Measurements from ENCODE around the gene MLANA. TPM values are rescaled to one million over a fixed set of nuclear protein-coding genes. Genes with fewer than 3 reads are reported as not detected.

MLANA gene
- not detected for polyA plus RNA-seq (2013, experiment 1 of 2)
- not detected for polyA plus RNA-seq (2013, experiment 2 of 2)

GRCh38 chr9:5890641-5891040 lies at the start of gene MLANA:
MLANA (plus strand) TSS chr9:5890889; CDS start chr9:5892475, 1,586 bp downstream.
- Histone ChIP-seq H3K36me3 (ENCODE audit: insufficient read depth, low read length) (no peaks in the 10 kb centered on the region), H3K27me3 (ENCODE audit: insufficient read depth, low read length) (no peaks in the 10 kb centered on the region), H3K9ac (ENCODE audit: low read depth, low read length) (no peak within 1 kb of the TSS), H3K4me3 (ENCODE audit: low read length) (no peak within 1 kb of the TSS), H3K9me3 (ENCODE audit: insufficient read depth, low read depth, low read length) (no peaks in the 10 kb centered on the region), H3K4me1 (ENCODE audit: insufficient read depth, low read length) (0 out of 2 replicates have a peak, but pooled peaks cover 3% of the 10 kb centered on the region), H3K27ac (ENCODE audit: low read depth, low read length) (no peak within 1 kb of the TSS)
- 94% methylated on average over 9 of the region's 9 CpGs for WGBS

- H3K9me3 ChIP-seq (ENCODE audit: insufficient read depth, low read depth, low read length) = no peaks in the 10 kb centered on the region
- no peak overlapping the region for H3K9ac ChIP-seq (ENCODE audit: low read depth, low read length)
- no peaks in the 10 kb centered on the region for H3K27me3 ChIP-seq (ENCODE audit: insufficient read depth, low read length)
- H3K36me3 ChIP-seq (ENCODE audit: insufficient read depth, low read length) = no peaks in the 10 kb centered on the region
- no peak overlapping the region for H3K27ac ChIP-seq (ENCODE audit: low read depth, low read length)
- 96% methylated on average over 10 of the region's 12 CpGs for WGBS
- no peak overlapping the region for H3K4me3 ChIP-seq (ENCODE audit: low read length)
- peaks cover 18% of the 10 kb centered on the region for H3K4me1 ChIP-seq (ENCODE audit: insufficient read depth, low read length)
These were observed 48.7 kb upstream of the MLANA start for GRCh38 chr9:5841771-5842573.

DNA sequence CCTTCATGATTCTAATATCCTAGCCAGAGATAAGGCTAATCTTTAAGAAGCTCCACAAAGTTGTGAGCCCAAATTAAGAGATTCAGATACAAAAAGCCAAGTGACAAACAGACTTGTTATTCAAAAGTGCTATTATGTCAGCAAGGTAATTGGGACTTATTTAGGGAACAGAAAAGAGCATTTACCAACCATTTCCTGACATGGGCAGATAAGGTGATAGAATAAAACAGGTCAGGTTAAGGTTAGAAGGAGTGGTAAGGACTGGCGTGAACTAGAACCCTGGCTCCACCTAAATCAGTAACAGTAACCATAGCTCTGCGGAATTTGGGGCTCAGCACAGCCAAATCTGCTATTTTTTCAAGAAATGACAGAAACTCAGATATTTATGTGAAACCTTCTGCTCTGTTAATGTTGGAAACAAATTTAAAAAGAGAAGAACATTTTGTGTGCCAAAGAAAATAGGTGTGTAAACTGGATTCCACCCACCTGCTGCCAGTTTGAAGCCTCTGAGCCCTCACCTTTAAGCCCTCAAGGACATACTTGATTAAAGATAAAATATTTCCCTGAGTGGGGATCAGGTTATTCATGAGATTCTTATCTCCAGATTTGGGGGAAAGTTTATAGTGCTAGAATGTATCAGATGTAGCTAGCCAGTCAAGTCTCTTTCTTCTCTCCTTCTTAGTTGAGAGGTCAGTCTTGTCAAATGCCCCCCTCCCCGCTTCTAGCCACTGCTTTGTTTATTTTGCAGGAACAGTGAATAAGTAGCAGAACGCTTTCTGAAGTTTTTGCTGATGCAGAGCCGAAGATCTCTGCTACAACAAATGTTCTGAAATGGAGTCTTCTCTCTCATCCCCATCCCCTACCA lies 47.5 kb upstream of the MLANA start:
- no peak overlapping the region for H3K9ac ChIP-seq (ENCODE audit: low read depth, low read length)
- peaks cover 18% of the 10 kb centered on the region for H3K4me1 ChIP-seq (ENCODE audit: insufficient read depth, low read length)
- no peak overlapping the region for H3K4me3 ChIP-seq (ENCODE audit: low read length)
- H3K27me3 ChIP-seq (ENCODE audit: insufficient read depth, low read length) = no peaks in the 10 kb centered on the region
- no peaks in the 10 kb centered on the region for H3K9me3 ChIP-seq (ENCODE audit: insufficient read depth, low read depth, low read length)
- H3K36me3 ChIP-seq (ENCODE audit: insufficient read depth, low read length) = no peaks in the 10 kb centered on the region
- WGBS = 84% methylated on average over 5 of the region's 5 CpGs
- H3K27ac ChIP-seq (ENCODE audit: low read depth, low read length) = no peak overlapping the region

- no peak overlapping the region for H3K9ac ChIP-seq (ENCODE audit: low read depth, low read length)
- 80% methylated on average over 6 of the region's 8 CpGs for WGBS
- H3K27me3 ChIP-seq (ENCODE audit: insufficient read depth, low read length) = no peaks in the 10 kb centered on the region
- H3K27ac ChIP-seq (ENCODE audit: low read depth, low read length) = no peak overlapping the region
- H3K4me1 ChIP-seq (ENCODE audit: insufficient read depth, low read length) = peaks cover 18% of the 10 kb centered on the region
- H3K9me3 ChIP-seq (ENCODE audit: insufficient read depth, low read depth, low read length) = no peaks in the 10 kb centered on the region
- no peaks in the 10 kb centered on the region for H3K36me3 ChIP-seq (ENCODE audit: insufficient read depth, low read length)
- H3K4me3 ChIP-seq (ENCODE audit: low read length) = no peak overlapping the region
These were observed 46.8 kb upstream of the MLANA start for GRCh38 chr9:5843794-5844471.

DNA sequence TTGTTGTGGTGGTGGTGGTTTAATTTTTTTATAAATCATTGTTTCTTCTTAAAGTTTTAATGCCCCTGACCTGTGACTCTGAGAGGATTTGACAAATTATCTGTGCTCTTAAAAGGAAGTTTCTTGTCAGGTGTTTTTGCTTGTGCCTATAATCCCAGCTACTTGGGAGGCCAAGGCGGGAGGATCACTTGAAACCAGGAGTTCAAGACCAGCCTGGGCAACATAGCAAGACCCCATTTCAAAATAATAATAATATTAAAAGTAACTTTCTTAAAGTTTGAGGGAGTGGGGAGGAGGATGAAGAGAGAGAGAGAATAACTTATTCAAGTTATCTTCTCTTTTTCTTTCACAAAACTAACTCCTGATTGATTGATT lies 45.5 kb upstream of the MLANA start:
- no peak overlapping the region for H3K4me3 ChIP-seq (ENCODE audit: low read length)
- H3K27me3 ChIP-seq (ENCODE audit: insufficient read depth, low read length) = no peaks in the 10 kb centered on the region
- WGBS = 100% methylated on average over 1 of the region's 1 CpG
- H3K27ac ChIP-seq (ENCODE audit: low read depth, low read length) = no peak overlapping the region
- H3K36me3 ChIP-seq (ENCODE audit: insufficient read depth, low read length) = no peaks in the 10 kb centered on the region
- no peak overlapping the region for H3K9ac ChIP-seq (ENCODE audit: low read depth, low read length)
- H3K4me1 ChIP-seq (ENCODE audit: insufficient read depth, low read length) = peaks cover 10% of the 10 kb centered on the region; the same call in 1 of the 2 replicates
- H3K9me3 ChIP-seq (ENCODE audit: insufficient read depth, low read depth, low read length) = no peaks in the 10 kb centered on the region

DNA sequence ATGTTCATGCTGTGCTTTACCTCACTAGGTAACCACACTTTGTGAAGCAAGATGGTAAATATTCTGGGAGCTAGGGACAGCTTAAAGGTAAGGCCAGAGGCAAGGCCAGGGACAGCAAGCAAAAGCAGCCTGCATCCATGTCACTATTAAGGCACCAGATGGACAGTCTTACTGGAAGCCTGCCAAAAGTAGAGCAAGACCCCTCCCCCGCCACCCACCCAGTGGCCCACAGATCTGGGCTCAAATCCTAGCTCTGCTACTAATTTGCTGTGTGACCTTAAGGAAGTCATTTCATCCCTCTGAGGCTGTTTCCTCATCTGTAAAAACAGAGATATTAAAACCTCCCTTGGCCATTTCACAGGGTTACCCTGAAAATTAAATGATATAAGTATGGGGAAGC lies 44.6 kb upstream of the MLANA start:
- 88% methylated on average over 1 of the region's 1 CpG for WGBS

DNA sequence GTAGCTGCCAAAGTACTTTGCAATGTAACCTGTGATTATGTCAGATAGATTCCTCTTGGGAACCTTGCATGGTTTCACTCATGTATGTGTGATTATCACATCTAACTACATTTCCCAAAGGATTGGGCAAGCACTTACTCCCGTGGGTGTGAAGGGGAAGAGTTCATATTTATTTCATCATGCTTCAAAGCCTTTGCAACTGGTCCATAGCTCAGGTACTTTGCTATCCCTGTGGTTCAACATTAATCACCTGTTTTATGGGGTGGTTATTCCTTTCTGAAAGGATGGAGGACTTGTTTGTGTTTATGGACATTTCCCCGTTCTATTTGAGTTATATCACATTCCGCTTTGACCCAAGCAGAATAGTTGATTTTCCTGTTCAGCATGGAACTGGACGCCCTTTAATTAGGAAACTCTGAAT lies 44.2 kb upstream of the MLANA start:
- WGBS = 95% methylated on average over 3 of the region's 4 CpGs
- H3K9me3 ChIP-seq (ENCODE audit: insufficient read depth, low read depth, low read length) = no peaks in the 10 kb centered on the region
- no peak overlapping the region for H3K27ac ChIP-seq (ENCODE audit: low read depth, low read length)
- H3K27me3 ChIP-seq (ENCODE audit: insufficient read depth, low read length) = no peaks in the 10 kb centered on the region
- no peaks in the 10 kb centered on the region for H3K36me3 ChIP-seq (ENCODE audit: insufficient read depth, low read length)
- H3K9ac ChIP-seq (ENCODE audit: low read depth, low read length) = no peak overlapping the region
- H3K4me3 ChIP-seq (ENCODE audit: low read length) = no peak overlapping the region
- H3K4me1 ChIP-seq (ENCODE audit: insufficient read depth, low read length) = peaks cover 10% of the 10 kb centered on the region; the same call in 1 of the 2 replicates

More for the DNA sequence above, 44.6 kb upstream of the MLANA start:
- peaks cover 10% of the 10 kb centered on the region; the same call in 1 of the 2 replicates for H3K4me1 ChIP-seq (ENCODE audit: insufficient read depth, low read length)
- H3K9ac ChIP-seq (ENCODE audit: low read depth, low read length) = no peak overlapping the region
- H3K27ac ChIP-seq (ENCODE audit: low read depth, low read length) = no peak overlapping the region
- no peak overlapping the region for H3K4me3 ChIP-seq (ENCODE audit: low read length)
- H3K27me3 ChIP-seq (ENCODE audit: insufficient read depth, low read length) = no peaks in the 10 kb centered on the region
- no peaks in the 10 kb centered on the region for H3K36me3 ChIP-seq (ENCODE audit: insufficient read depth, low read length)
- H3K9me3 ChIP-seq (ENCODE audit: insufficient read depth, low read depth, low read length) = no peaks in the 10 kb centered on the region

GRCh38 chr9:5848372-5848882 lies 42.3 kb upstream of the MLANA start:
- no peak overlapping the region for H3K9ac ChIP-seq (ENCODE audit: low read depth, low read length)
- no peaks in the 10 kb centered on the region for H3K27me3 ChIP-seq (ENCODE audit: insufficient read depth, low read length)
- H3K27ac ChIP-seq (ENCODE audit: low read depth, low read length) = no peak overlapping the region
- no peak overlapping the region for H3K4me3 ChIP-seq (ENCODE audit: low read length)
- no peaks in the 10 kb centered on the region for H3K36me3 ChIP-seq (ENCODE audit: insufficient read depth, low read length)
- peaks cover 3% of the 10 kb centered on the region; the same call in 1 of the 2 replicates for H3K4me1 ChIP-seq (ENCODE audit: insufficient read depth, low read length)
- WGBS = 95% methylated on average over 3 of the region's 3 CpGs
- no peaks in the 10 kb centered on the region for H3K9me3 ChIP-seq (ENCODE audit: insufficient read depth, low read depth, low read length)

GRCh38 chr9:5850724-5851122 lies 40.0 kb upstream of the MLANA start:
- Histone ChIP-seq H3K4me3 (ENCODE audit: low read length) (no peak overlapping the region), H3K27me3 (ENCODE audit: insufficient read depth, low read length) (no peaks in the 10 kb centered on the region), H3K4me1 (ENCODE audit: insufficient read depth, low read length) (no peaks in the 10 kb centered on the region), H3K36me3 (ENCODE audit: insufficient read depth, low read length) (no peaks in the 10 kb centered on the region), H3K9me3 (ENCODE audit: insufficient read depth, low read depth, low read length) (no peaks in the 10 kb centered on the region), H3K27ac (ENCODE audit: low read depth, low read length) (no peak overlapping the region), H3K9ac (ENCODE audit: low read depth, low read length) (no peak overlapping the region)

DNA sequence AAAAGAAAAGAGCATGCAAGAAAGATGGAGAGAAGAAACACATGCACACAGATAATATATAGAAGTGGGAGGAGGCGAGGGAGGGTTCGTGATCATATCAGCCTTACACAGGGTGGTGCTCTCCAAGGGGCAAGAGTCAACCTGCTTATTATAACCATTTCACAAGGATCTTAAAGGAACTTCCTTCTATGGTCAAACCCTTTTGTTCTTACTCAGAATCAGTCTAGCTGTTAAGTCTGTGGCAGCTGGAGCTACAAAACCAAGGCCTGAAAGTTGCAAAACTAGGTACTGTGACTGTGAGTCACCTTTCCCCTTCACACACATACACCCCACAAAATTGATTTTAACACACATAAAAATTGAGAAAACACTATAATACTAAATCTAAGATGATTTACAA lies 39.2 kb upstream of the MLANA start:
- Histone ChIP-seq H3K9me3 (ENCODE audit: insufficient read depth, low read depth, low read length) (no peaks in the 10 kb centered on the region), H3K4me1 (ENCODE audit: insufficient read depth, low read length) (no peaks in the 10 kb centered on the region), H3K27ac (ENCODE audit: low read depth, low read length) (no peak overlapping the region), H3K4me3 (ENCODE audit: low read length) (no peak overlapping the region), H3K36me3 (ENCODE audit: insufficient read depth, low read length) (no peaks in the 10 kb centered on the region), H3K27me3 (ENCODE audit: insufficient read depth, low read length) (no peaks in the 10 kb centered on the region), H3K9ac (ENCODE audit: low read depth, low read length) (no peak overlapping the region)
- whole genome bisulfite sequencing = 92% methylated on average over 2 of the region's 2 CpGs
